ENCODE data around the gene FAM120C. TPM values are rescaled to one million over a fixed set of nuclear protein-coding genes. Genes with fewer than 3 reads are reported as not detected.

Gene FAM120C
- 2.4 and 4.6 TPM in 2 replicates for total RNA-seq

GRCh38 chrX:54182864-54183613 lies at the start of gene FAM120C:
TSS of gene FAM120C (minus strand) at chrX:54183254. CDS start at chrX:54183198, 56 bp downstream.
- peak; percentile 36 to 74 for DNase-seq (ENCODE audit: low read depth in 2 of 2)

GRCh38 chrX:54230435-54231148 lies 47.5 kb upstream of the FAM120C start:
- no peak for DNase-seq (ENCODE audit: low read depth in 2 of 2)

- DNase-seq (ENCODE audit: low read depth in 2 of 2): no peak
Observed at GRCh38 chrX:54223581-54223980, 40.5 kb upstream of the FAM120C start.

GRCh38 chrX:54213603-54214002 lies 30.5 kb upstream of the FAM120C start:
- DNase-seq (ENCODE audit: low read depth in 2 of 2): no peak

GRCh38 chrX:54208531-54208930 lies 25.5 kb upstream of the FAM120C start:
- no peak for DNase-seq (ENCODE audit: low read depth in 2 of 2)

GRCh38 chrX:54198262-54198661 lies 15.2 kb upstream of the FAM120C start:
- no peak for DNase-seq (ENCODE audit: low read depth in 2 of 2)

GRCh38 chrX:54194982-54195588 lies 12.0 kb upstream of the FAM120C start:
- DNase-seq (ENCODE audit: low read depth in 2 of 2): no peak

GRCh38 chrX:54193085-54193821 lies 10.2 kb upstream of the FAM120C start:
- DNase-seq (ENCODE audit: low read depth in 2 of 2): no peak

GRCh38 chrX:54184474-54184873 lies 1.4 kb upstream of the FAM120C start:
- no peak for DNase-seq (ENCODE audit: low read depth in 2 of 2)

- peak in 1 of 2 donors; percentile 57 for DNase-seq (ENCODE audit: low read depth in 2 of 2)
Observed at GRCh38 chrX:54182194-54182863, 725 bp downstream of the FAM120C start.

GRCh38 chrX:54181202-54181953 lies 1.7 kb downstream of the FAM120C start:
- peak in 1 of 2 donors; percentile 2 for DNase-seq (ENCODE audit: low read depth in 2 of 2)

GRCh38 chrX:54180403-54180802 lies 2.7 kb downstream of the FAM120C start:
- peak in 1 of 2 donors; percentile 39 for DNase-seq (ENCODE audit: low read depth in 2 of 2)

GRCh38 chrX:54178100-54178940 lies 4.7 kb downstream of the FAM120C start:
- DNase-seq (ENCODE audit: low read depth in 2 of 2): peak in 1 of 2 donors; percentile 59

- DNase-seq (ENCODE audit: low read depth in 2 of 2): no peak
Observed at GRCh38 chrX:54177306-54177705, 5.7 kb downstream of the FAM120C start.

GRCh38 chrX:54173791-54174190 lies 9.3 kb downstream of the FAM120C start:
- DNase-seq (ENCODE audit: low read depth in 2 of 2): no peak

GRCh38 chrX:54172455-54172854 lies 10.6 kb downstream of the FAM120C start:
- no peak for DNase-seq (ENCODE audit: low read depth in 2 of 2)

- no peak for DNase-seq (ENCODE audit: low read depth in 2 of 2)
Observed at GRCh38 chrX:54171527-54172250, 11.4 kb downstream of the FAM120C start.

- no peak for DNase-seq (ENCODE audit: low read depth in 2 of 2)
Observed at GRCh38 chrX:54171091-54171490, 12.0 kb downstream of the FAM120C start.

GRCh38 chrX:54166915-54167314 lies 16.1 kb downstream of the FAM120C start:
- DNase-seq (ENCODE audit: low read depth in 2 of 2): no peak

All from dermis microvascular lymphatic vessel endothelial cell (primary cell).